ENCODE data around the gene PIGX. TPM values are rescaled to one million over a fixed set of nuclear protein-coding genes. Genes with fewer than 3 reads are reported as not detected.
A peak's percentile ranks its signal among the peaks of the same experiment; 100 is the strongest.
"Not testable (repeated sequence)": the region's sequence is repeated elsewhere in the genome, so short reads cannot be mapped to it uniquely, and the experiment has no call there.

Gene PIGX
- total RNA-seq, 1 experiment from 2014 or later, result 47.1 TPM

- DNase-seq, result no peak
- Histone ChIP-seq H3K4me1 (no peaks in the 10 kb centered on the region), H3K9me3 (replicated peaks) (no peaks in the 10 kb centered on the region), H3K4me3 (no peak overlapping the region), H3K36me3 (peaks cover 9% of the 10 kb centered on the region), H3K27me3 (no peaks in the 10 kb centered on the region), H3K27ac (no peak overlapping the region)
These were observed 14.9 kb downstream of the PIGX start for GRCh38 chr3:196726788-196727675.

GRCh38 chr3:196735751-196736150 lies 23.6 kb downstream of the PIGX start:
- DNase-seq, result no peak
- H3K27me3 ChIP-seq, result no peaks in the 10 kb centered on the region
- H3K36me3 ChIP-seq, result peaks cover 3% of the 10 kb centered on the region
- H3K9me3 ChIP-seq (replicated peaks), result no peaks in the 10 kb centered on the region
- H3K4me3 ChIP-seq, result no peak overlapping the region
- no peaks in the 10 kb centered on the region for H3K4me1 ChIP-seq
- no peak overlapping the region for H3K27ac ChIP-seq

- Histone ChIP-seq H3K4me1 (peaks cover 5% of the 10 kb centered on the region; the same call in 1 of the 2 replicates), H3K4me3 (no peak overlapping the region), H3K27ac (no peak overlapping the region), H3K36me3 (peaks cover 3% of the 10 kb centered on the region; the same call in 1 of the 2 replicates), H3K27me3 (no peaks in the 10 kb centered on the region), H3K9me3 (replicated peaks) (no peaks in the 10 kb centered on the region)
- no peak for DNase-seq
These were observed 24.6 kb downstream of the PIGX start for GRCh38 chr3:196736670-196737374.

GRCh38 chr3:196737655-196738054 lies 25.5 kb downstream of the PIGX start:
- no peak overlapping the region for H3K4me3 ChIP-seq
- no peak overlapping the region for H3K27ac ChIP-seq
- no peaks in the 10 kb centered on the region for H3K9me3 ChIP-seq (replicated peaks)
- no peak for DNase-seq
- H3K4me1 ChIP-seq, result peaks cover 5% of the 10 kb centered on the region; the same call in 1 of the 2 replicates
- no peaks in the 10 kb centered on the region for H3K27me3 ChIP-seq
- H3K36me3 ChIP-seq, result peaks cover 3% of the 10 kb centered on the region; the same call in 1 of the 2 replicates

- H3K9me3 ChIP-seq (replicated peaks), result no peaks in the 10 kb centered on the region
- H3K27ac ChIP-seq, result peak within 1 kb of the TSS; percentile 72
- H3K27me3 ChIP-seq, result no peaks in the 10 kb centered on the region
- H3K4me3 ChIP-seq, result peak within 1 kb of the TSS; percentile 89
- DNase-seq, result peak; percentile 89 to 92
- no peaks in the 10 kb centered on the region; the same call in 1 of the 2 replicates for H3K36me3 ChIP-seq
- H3K4me1 ChIP-seq, result peaks cover 5% of the 10 kb centered on the region; the same call in 1 of the 2 replicates
These were observed 27.7 kb downstream of the PIGX start, which contains the start of gene PAK2 for GRCh38 chr3:196739671-196740480. TSS of gene PAK2 (plus strand) at chr3:196739857. CDS start at chr3:196782647, 42,790 bp downstream.

GRCh38 chr3:196740481-196741248 lies 28.5 kb downstream of the PIGX start:
- H3K36me3 ChIP-seq, result no peaks in the 10 kb centered on the region; the same call in 1 of the 2 replicates
- peaks cover 5% of the 10 kb centered on the region; the same call in 1 of the 2 replicates for H3K4me1 ChIP-seq
- H3K27me3 ChIP-seq, result no peaks in the 10 kb centered on the region
- peak overlapping the region; percentile 89 for H3K4me3 ChIP-seq
- DNase-seq, result peak in 1 of 2 experiments; percentile 64
- H3K9me3 ChIP-seq (replicated peaks), result no peaks in the 10 kb centered on the region
- H3K27ac ChIP-seq, result peak overlapping the region; percentile 72

GRCh38 chr3:196741249-196741889 lies 29.2 kb downstream of the PIGX start:
- DNase-seq, result no peak
- Histone ChIP-seq H3K27ac (peak overlapping the region; percentile 72), H3K27me3 (no peaks in the 10 kb centered on the region), H3K4me3 (peak overlapping the region; percentile 89), H3K9me3 (replicated peaks) (no peaks in the 10 kb centered on the region), H3K36me3 (no peaks in the 10 kb centered on the region; the same call in 1 of the 2 replicates), H3K4me1 (peaks cover 5% of the 10 kb centered on the region; the same call in 1 of the 2 replicates)

- not testable (repeated sequence) for H3K9me3 ChIP-seq (replicated peaks); H3K27ac ChIP-seq; H3K4me3 ChIP-seq; H3K27me3 ChIP-seq; H3K36me3 ChIP-seq; H3K4me1 ChIP-seq; DNase-seq
These were observed 31.4 kb downstream of the PIGX start for GRCh38 chr3:196743569-196743968.

- H3K4me1 ChIP-seq, result no peaks in the 10 kb centered on the region
- no peak for DNase-seq
- H3K27ac ChIP-seq, result no peak overlapping the region
- no peak overlapping the region for H3K4me3 ChIP-seq
- peaks cover 23% of the 10 kb centered on the region for H3K36me3 ChIP-seq
- H3K9me3 ChIP-seq (replicated peaks), result 0 out of 2 replicates have a peak, but pooled peaks cover 2% of the 10 kb centered on the region
- H3K27me3 ChIP-seq, result no peaks in the 10 kb centered on the region
These were observed 36.9 kb downstream of the PIGX start for GRCh38 chr3:196749125-196749524.

GRCh38 chr3:196753201-196753600 lies 41.0 kb downstream of the PIGX start:
- no peak overlapping the region for H3K4me3 ChIP-seq
- DNase-seq, result no peak

GRCh38 chr3:196754091-196754981 lies 42.2 kb downstream of the PIGX start:
- peaks cover 19% of the 10 kb centered on the region for H3K36me3 ChIP-seq
- no peaks in the 10 kb centered on the region for H3K27me3 ChIP-seq
- no peak for DNase-seq
- no peaks in the 10 kb centered on the region for H3K4me1 ChIP-seq
- 0 out of 2 replicates have a peak, but pooled peaks cover 7% of the 10 kb centered on the region for H3K9me3 ChIP-seq (replicated peaks)
- no peak overlapping the region for H3K4me3 ChIP-seq
- no peak overlapping the region for H3K27ac ChIP-seq

More at GRCh38 chr3:196753201-196753600, 41.0 kb downstream of the PIGX start:
- 0 out of 2 replicates have a peak, but pooled peaks cover 9% of the 10 kb centered on the region for H3K9me3 ChIP-seq (replicated peaks)
- H3K27me3 ChIP-seq, result no peaks in the 10 kb centered on the region
- no peaks in the 10 kb centered on the region for H3K4me1 ChIP-seq
- H3K27ac ChIP-seq, result no peak overlapping the region
- peaks cover 27% of the 10 kb centered on the region for H3K36me3 ChIP-seq

- peaks cover 19% of the 10 kb centered on the region for H3K36me3 ChIP-seq
- H3K4me3 ChIP-seq, result no peak overlapping the region
- H3K27me3 ChIP-seq, result no peaks in the 10 kb centered on the region
- H3K9me3 ChIP-seq (replicated peaks), result 0 out of 2 replicates have a peak, but pooled peaks cover 7% of the 10 kb centered on the region
- H3K4me1 ChIP-seq, result no peaks in the 10 kb centered on the region
- no peak overlapping the region for H3K27ac ChIP-seq
- no peak for DNase-seq
These were observed 44.6 kb downstream of the PIGX start for GRCh38 chr3:196756732-196757131.
